Stomach smooth muscle (tissue), 2 donors: Measurements from ENCODE around the gene VSIG2.

ENCODE experiments used
- H3K27ac ChIP-seq: one replicate; pipeline ENCODE4 v1.7.0; 2013; ENCODE audit warnings: mild to moderate bottlenecking, low read length, inconsistent platforms
- H3K27me3 ChIP-seq, 2 donors: one replicate each; pipeline ENCODE4 v1.7.0; 2013; ENCODE audit warnings: low read length in 2 of 2; ENCODE audit not compliant: insufficient read depth in 2 of 2, control insufficient read depth in 1 of 2
- H3K36me3 ChIP-seq, 2 donors: one replicate each; pipeline ENCODE4 v1.7.0; 2013; ENCODE audit warnings: low read length in 2 of 2; ENCODE audit not compliant: control insufficient read depth in 2 of 2, insufficient read depth in 2 of 2
- H3K4me1 ChIP-seq: one replicate; pipeline ENCODE4 v1.7.0; 2013; ENCODE audit warnings: low read length; ENCODE audit not compliant: control insufficient read depth, insufficient read depth
- H3K4me3 ChIP-seq, 2 donors: one replicate each; pipeline ENCODE4 v1.7.0; 2013; ENCODE audit warnings: low read length in 2 of 2
- H3K9ac ChIP-seq, 2 donors: one replicate each; pipeline ENCODE4 v1.7.0; 2013; ENCODE audit warnings: low read length in 2 of 2, mild to moderate bottlenecking in 1 of 2
- H3K9me3 ChIP-seq, 2 donors: one replicate each; pipeline ENCODE4 v1.7.0; 2013; ENCODE audit warnings: low read length in 2 of 2; ENCODE audit not compliant: control insufficient read depth in 2 of 2
- donor health status: healthy.
- donor health status: Pancreatic carcinoma.

The VSIG2 gene

DNA sequence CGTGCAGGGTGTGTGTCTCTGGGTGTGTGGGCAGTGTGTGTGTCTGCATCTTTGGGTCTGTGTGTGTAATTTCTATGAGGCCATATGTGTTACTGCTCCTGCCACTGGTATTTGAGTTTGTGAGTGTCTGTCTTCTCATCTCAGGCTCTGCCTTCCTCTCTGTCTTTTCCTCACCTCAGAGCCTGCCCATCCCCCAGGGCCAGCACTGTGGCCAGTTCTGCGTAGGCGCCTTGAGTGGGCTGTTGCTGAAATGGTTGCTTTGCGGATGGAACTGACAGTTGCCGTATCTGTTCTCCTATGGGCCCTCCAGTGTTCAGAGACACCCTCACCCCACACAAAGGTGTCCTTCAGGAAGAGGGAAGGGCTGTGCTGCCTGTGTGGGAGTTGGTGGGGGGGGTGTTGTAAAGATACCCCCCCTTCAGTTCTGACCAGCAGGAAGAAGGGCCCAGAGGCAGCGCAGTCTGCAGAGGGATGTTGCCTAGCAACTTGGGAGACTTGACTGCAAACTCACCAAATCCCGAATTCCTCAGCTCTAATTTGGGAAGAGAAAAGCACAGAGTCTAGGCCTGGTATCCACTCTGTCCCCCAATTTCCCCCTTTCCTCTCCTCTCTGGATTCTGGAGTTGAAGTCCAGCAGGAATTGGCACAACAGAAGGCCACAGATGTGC is 14.3 kb downstream of the VSIG2 start:
- peaks cover 34 to 44% of the 10 kb centered on the region in 2 donors for H3K27me3 ChIP-seq
- H3K4me1 ChIP-seq = peaks cover 15% of the 10 kb centered on the region
- H3K27ac ChIP-seq = no peak overlapping the region
- H3K4me3 ChIP-seq = no peak overlapping the region
- no peaks in the 10 kb centered on the region for H3K36me3 ChIP-seq
- no peaks in the 10 kb centered on the region for H3K9me3 ChIP-seq
- no peak overlapping the region for H3K9ac ChIP-seq

DNA sequence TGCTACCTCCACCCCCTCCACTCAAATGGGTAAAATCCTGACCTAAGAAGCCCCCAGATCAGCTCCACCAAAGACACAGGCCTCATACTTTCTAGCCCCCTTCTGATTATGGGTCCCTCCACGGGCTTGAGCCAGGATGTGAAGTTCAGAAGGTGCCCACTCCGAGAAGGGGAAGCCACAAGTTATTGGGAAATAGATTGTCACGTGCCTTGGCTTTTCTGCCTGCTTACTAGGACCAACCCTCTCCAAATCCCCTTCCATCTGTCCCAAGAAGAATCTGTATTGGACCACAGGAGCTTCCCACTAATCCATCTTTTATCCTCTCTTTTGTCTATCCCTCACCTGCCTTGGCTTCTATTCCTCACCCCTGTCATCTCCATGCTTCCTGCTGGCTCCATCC is 15.3 kb downstream of the VSIG2 start:
- Histone ChIP-seq H3K27me3 (peaks cover 27 to 35% of the 10 kb centered on the region in 2 donors), H3K4me3 (no peak overlapping the region), H3K4me1 (peaks cover 15% of the 10 kb centered on the region), H3K9ac (no peak overlapping the region), H3K9me3 (no peaks in the 10 kb centered on the region), H3K27ac (no peak overlapping the region), H3K36me3 (no peaks in the 10 kb centered on the region)

DNA sequence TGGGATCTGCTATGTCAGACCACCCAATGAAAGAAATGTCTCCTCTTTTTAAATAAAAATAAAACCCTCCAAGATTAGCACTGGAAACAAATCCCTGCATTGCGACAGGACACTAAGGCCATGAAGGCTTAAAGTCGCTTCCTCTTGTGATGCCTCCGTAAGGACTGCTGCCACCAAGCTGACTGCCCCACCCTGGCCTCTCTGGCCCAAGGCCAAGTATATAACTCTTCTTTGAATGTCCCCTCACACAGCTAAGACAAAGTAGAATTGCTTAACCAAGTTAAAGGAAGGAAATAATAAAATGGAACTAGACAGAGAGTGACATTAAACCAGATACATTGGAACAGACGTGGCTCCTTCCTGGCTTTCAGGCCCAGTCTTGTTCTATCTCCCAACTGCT is 19.8 kb downstream of the VSIG2 start:
- Histone ChIP-seq H3K36me3 (no peaks in the 10 kb centered on the region), H3K27me3 (peaks cover 0 to 7% of the 10 kb centered on the region in 2 donors)

DNA sequence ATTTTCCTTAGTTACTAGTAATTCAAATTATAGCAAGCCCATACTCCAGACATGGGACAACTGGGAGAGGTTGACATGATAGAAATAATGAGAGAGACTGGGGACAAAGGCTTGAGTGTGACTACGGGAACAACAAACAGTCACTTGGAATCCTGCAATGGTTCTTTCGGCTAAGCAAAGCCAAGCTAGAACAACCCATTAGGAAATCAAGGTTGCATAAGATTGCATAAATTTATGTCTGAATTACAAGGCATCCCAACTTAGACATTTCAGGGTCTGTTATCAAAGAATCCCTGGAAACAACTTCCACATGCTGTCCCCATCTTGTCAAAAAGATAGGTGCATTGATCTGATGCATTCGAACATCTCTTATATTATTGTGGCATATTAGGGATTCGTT is 22.5 kb downstream of the VSIG2 start:
- peaks cover 6 to 7% of the 10 kb centered on the region in 2 donors for H3K27me3 ChIP-seq
- H3K9ac ChIP-seq = no peak overlapping the region
- no peaks in the 10 kb centered on the region for H3K9me3 ChIP-seq
- no peaks in the 10 kb centered on the region for H3K4me1 ChIP-seq
- H3K27ac ChIP-seq = no peak overlapping the region
- no peaks in the 10 kb centered on the region for H3K36me3 ChIP-seq
- H3K4me3 ChIP-seq = no peak overlapping the region

More for the DNA sequence above, 19.8 kb downstream of the VSIG2 start:
- Histone ChIP-seq H3K4me3 (no peak overlapping the region), H3K9ac (no peak overlapping the region), H3K27ac (no peak overlapping the region), H3K9me3 (no peaks in the 10 kb centered on the region), H3K4me1 (no peaks in the 10 kb centered on the region)

DNA sequence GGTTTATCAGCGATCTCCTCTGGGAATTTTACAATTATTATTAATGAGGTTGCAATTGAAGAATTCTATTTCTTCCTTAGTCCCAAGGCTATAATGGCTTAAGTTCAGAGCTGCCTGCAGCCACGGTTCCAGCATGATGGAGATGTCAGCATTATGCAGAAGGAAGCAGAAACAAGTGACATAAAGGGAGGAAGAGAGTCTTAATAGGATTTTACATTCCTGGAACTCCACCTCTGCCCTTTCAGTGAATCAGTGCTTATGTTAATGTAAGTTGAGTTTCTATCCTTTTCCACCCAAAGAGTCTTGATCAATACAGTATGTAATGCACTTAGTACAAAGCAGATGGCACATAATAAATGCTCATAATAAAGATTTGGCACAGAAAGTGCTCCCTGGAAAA is 23.9 kb downstream of the VSIG2 start:
- no peaks in the 10 kb centered on the region for H3K9me3 ChIP-seq
- H3K36me3 ChIP-seq = no peaks in the 10 kb centered on the region
- no peaks in the 10 kb centered on the region for H3K4me1 ChIP-seq
- no peak overlapping the region for H3K4me3 ChIP-seq
- no peak overlapping the region for H3K9ac ChIP-seq
- peaks cover 6 to 9% of the 10 kb centered on the region in 2 donors for H3K27me3 ChIP-seq
- H3K27ac ChIP-seq = no peak overlapping the region

DNA sequence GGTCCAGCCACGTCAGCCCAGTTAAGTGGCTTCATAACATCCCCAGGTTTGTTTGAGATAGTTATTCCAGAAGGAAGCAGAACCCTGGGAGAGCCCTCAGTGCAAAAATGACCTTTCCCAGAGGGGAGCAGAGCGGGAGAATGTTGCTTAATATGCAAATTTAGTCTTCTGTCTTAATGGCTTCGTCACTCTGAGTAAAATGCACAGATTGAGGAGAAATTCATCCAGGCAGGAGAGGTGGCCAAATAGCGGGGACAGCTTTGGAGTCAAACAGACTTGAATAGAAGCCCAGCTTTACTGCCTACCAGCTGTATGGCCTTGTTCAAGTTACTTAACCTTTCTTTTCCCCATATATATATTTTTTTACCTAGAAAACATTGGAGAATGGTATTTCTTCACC is 24.6 kb downstream of the VSIG2 start:
- Histone ChIP-seq H3K36me3 (no peaks in the 10 kb centered on the region), H3K4me3 (no peak overlapping the region), H3K27ac (no peak overlapping the region), H3K27me3 (peaks cover 7 to 13% of the 10 kb centered on the region in 2 donors), H3K9me3 (no peaks in the 10 kb centered on the region), H3K9ac (no peak overlapping the region), H3K4me1 (no peaks in the 10 kb centered on the region)

DNA sequence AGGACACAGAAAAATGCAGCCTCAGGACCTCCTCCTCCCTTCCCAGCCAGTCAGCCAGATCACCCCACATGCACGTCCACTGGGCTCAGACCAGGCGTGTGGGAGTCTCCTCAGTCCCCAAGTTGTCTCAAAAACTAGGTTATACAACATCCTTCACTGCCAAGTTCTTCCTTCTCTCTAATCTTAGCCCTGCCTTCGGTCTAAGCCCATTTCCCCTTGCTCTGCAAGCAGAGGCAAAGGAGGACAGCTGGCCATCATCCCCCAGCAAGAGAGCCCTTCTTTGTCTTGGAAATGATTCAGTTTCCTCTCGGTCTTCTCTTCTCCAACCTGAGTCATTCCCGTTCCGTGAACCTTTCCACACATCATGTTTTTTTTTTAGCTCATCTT is 26.3 kb downstream of the VSIG2 start:
- H3K9me3 ChIP-seq = no peaks in the 10 kb centered on the region
- peaks cover 22 to 26% of the 10 kb centered on the region in 2 donors for H3K27me3 ChIP-seq
- no peak overlapping the region for H3K27ac ChIP-seq
- no peak overlapping the region for H3K4me3 ChIP-seq
- no peaks in the 10 kb centered on the region for H3K36me3 ChIP-seq
- H3K4me1 ChIP-seq = no peaks in the 10 kb centered on the region
- no peak overlapping the region for H3K9ac ChIP-seq

DNA sequence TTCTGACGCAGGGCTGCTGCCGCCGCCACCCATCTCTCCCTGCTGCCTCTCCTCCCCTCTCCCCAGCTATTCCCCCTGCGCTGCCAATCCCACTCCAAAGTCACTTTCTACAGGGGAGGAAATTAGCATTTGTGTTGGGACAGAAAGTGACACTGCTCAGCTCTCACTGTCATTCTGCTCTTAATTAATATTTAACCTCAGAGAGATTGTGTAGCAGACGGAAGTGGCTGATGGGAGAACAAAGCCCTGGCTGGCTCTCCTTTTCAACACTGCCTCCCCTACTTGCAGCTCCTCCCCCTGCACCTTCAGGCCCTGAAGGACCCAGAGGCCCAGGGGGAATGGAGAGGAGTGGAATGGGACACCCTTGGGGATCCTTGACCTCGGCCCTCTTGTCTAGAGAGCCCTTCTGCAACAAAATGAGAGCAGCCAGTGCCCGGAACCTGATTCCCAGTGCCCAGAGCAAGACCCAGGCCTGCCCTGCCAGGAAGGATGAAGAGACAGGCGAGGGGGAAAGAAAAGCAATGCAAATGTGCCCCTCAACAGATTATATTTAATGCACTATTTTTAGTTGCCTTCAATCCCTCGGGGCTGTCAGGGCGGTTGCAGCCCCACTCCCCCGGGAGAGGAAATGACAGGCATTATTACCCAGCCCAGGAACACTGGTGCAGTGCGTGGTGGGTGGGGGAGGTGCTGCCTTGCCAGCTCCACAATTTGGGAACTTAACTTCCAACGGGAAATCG is 26.9 kb downstream of the VSIG2 start:
- no peaks in the 10 kb centered on the region for H3K4me1 ChIP-seq
- H3K9ac ChIP-seq = no peak overlapping the region
- no peak overlapping the region for H3K27ac ChIP-seq
- H3K27me3 ChIP-seq = peaks cover 23 to 28% of the 10 kb centered on the region in 2 donors
- no peak overlapping the region for H3K4me3 ChIP-seq
- H3K36me3 ChIP-seq = no peaks in the 10 kb centered on the region
- H3K9me3 ChIP-seq = no peaks in the 10 kb centered on the region

DNA sequence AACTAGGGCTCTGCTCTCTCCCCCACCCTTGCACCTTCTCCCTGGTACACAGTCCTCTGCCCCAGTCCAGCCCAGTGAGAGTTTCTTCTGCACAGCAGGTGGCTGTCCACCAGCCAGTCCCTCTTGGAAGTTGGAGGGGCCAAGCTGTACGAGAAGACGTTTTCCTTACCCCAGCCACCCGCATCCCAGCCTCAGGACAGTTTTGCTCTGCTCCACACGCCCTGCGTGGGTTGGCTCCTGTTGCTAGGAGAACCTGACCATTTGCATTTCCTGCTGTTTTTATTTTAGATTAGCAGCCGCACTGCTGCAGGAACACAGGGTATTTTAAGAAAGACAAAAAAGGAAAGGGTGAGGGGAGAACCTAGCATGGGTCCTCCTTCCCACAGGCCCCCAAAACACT is 29.9 kb downstream of the VSIG2 start:
- Histone ChIP-seq H3K9me3 (no peaks in the 10 kb centered on the region), H3K4me1 (peaks cover 11% of the 10 kb centered on the region), H3K36me3 (no peaks in the 10 kb centered on the region), H3K4me3 (no peak overlapping the region), H3K9ac (no peak overlapping the region), H3K27me3 (peaks cover 46 to 52% of the 10 kb centered on the region in 2 donors), H3K27ac (no peak overlapping the region)

DNA sequence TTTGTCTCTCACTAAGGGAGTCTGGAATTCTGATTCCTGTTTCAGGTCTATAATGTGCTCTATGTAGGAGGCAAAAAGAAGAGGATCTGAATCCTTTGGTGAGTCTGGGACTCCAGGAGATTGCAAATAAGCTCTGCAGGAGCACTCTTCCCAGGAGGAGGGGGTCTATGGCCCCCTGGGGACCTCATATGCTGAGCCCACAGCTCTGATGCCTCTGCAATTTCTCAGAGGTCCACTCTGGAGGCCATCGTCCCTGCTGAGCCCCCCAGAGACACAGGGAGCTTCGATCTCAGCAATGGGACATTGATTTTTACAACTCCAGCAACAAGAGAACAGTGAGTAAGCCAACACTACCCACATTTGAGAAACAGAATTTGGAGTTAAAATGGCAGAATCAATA is 32.5 kb downstream of the VSIG2 start:
- Histone ChIP-seq H3K4me3 (no peak overlapping the region), H3K27me3 (peaks cover 45 to 46% of the 10 kb centered on the region in 2 donors), H3K9ac (no peak overlapping the region), H3K4me1 (peaks cover 11% of the 10 kb centered on the region), H3K9me3 (no peaks in the 10 kb centered on the region), H3K36me3 (no peaks in the 10 kb centered on the region), H3K27ac (no peak overlapping the region)

DNA sequence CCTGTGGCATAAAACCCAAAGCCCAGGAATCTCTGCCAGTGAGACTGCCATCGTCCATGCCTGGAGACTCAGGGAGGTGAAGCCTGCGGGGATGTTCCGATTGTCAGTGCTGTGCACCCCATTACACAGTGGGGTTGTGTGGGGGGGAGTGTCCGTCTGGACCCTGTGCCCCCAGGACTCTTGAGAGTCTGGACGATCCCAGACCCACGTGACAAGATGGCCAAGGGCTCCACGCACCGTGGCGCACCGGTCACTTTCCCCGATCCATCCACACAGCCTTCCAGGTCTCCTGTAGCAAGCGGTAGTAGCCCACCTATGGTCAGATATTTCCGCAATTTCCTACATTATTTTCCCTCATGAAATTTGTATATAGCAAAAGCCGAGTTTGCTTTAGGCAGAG is 33.3 kb downstream of the VSIG2 start:
- H3K4me3 ChIP-seq = peak overlapping the region in 1 of 2 donors; percentile 34
- no peaks in the 10 kb centered on the region for H3K9me3 ChIP-seq
- H3K36me3 ChIP-seq = no peaks in the 10 kb centered on the region
- H3K4me1 ChIP-seq = peaks cover 11% of the 10 kb centered on the region
- no peak overlapping the region for H3K9ac ChIP-seq
- H3K27me3 ChIP-seq = peaks cover 45 to 46% of the 10 kb centered on the region in 2 donors
- no peak overlapping the region for H3K27ac ChIP-seq
